Breast epithelium (tissue), 3 donors: ENCODE data around the gene FBXW4.

Experiments used
- CTCF ChIP-seq, 3 donors: fragments of 450-650 bp; IDR thresholded peaks; one replicate each; pipeline ENCODE4 v1.5.1; 2016 to 2017; ENCODE audit warnings: antibody characterized with exemption in 3 of 3, mild to moderate bottlenecking in 3 of 3, moderate library complexity in 3 of 3
- POLR2AphosphoS5 ChIP-seq, 3 donors: sonication (generic); formaldehyde crosslinking; IDR thresholded peaks; one replicate each; pipeline ENCODE4 v1.6.1; 2017; ENCODE audit warnings: antibody characterized with exemption in 3 of 3

- TF ChIP-seq CTCF (IDR thresholded peaks at IDR 0.05) (no peak), POLR2AphosphoS5 (IDR thresholded peaks at IDR 0.05) (no peak)
These were observed 122.8 kb downstream of the FBXW4 start for GRCh38 chr10:101572126-101572525.
